PC-9 (cell line): ENCODE results near the gene ELP1.

Experiments
- CTCF ChIP-seq: fragments of 200-600 bp; sonication (generic); conservative IDR thresholded peaks from 2 replicates; pipeline ENCODE4 v1.6.1; 2017; ENCODE audit warnings: mixed run types, antibody characterized with exemption, mild to moderate bottlenecking, moderate library complexity
- EZH2 ChIP-seq: fragments of 200-600 bp; sonication (generic); IDR thresholded peaks from 2 replicates; pipeline ENCODE4 v1.8.0; 2017; ENCODE audit warnings: antibody characterized with exemption, low read depth

- no peak for TF ChIP-seq CTCF
- TF ChIP-seq EZH2, result no peak
Observed at GRCh38 chr9:108921200-108921599, 12.7 kb downstream of the ELP1 start.
